PC-9 (cell line): ENCODE results near the gene PLCH2.

Source experiments
- CTCF ChIP-seq: fragments of 200-600 bp; sonication (generic); conservative IDR thresholded peaks from 2 replicates; pipeline ENCODE4 v1.6.1; 2017; ENCODE audit warnings: mixed run types, antibody characterized with exemption, mild to moderate bottlenecking, moderate library complexity
- EZH2 ChIP-seq: fragments of 200-600 bp; sonication (generic); IDR thresholded peaks from 2 replicates; pipeline ENCODE4 v1.8.0; 2017; ENCODE audit warnings: antibody characterized with exemption, low read depth

DNA sequence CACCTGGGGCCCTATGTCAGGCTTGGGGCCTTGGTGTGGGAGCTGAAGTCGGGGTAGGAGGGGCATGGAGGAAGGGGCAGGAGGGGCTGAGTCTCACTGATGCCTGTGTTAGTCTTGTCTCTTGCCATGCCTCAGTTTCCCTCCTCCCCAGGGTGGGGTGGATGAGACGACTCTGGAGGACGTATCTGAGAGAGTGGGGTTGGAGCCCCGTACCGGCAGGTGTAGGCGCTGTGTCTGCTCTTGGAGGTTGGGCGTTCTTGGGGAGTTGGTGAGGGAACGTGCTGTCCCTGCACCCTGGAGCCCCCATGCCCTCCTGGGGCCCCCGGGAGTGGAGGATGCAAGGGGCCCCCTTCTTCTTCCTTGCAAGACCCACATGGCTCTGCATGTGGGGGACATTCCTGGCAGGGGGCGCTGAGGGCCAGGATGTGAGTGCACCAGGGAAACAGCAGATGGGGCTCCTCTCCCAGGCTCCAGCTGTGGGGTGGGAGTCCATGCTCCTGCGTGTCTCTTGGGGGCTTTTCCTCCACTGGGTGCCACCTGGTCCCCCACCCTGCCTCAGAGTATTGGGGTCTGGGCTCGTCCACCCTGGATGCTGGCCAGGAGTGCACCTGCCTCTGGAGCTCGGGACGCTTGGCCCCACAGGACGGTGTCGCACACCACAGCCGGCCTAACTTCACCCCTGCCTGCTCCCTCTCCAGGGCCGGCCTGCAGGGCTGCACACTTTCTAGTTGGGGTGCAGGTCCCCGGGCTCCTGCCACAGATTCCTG lies 78.7 kb downstream of the PLCH2 start:
- TF ChIP-seq EZH2 (no peak), CTCF (peak; percentile 33; the same call in 1 of the 2 replicates)
